OCI-LY7 (cell line): ENCODE data around the gene DGKE.

Experiments used
- CTCF ChIP-seq: fragments of 200-600 bp; sonication (generic); conservative IDR thresholded peaks from 2 replicates; pipeline ENCODE4 v1.5.1; 2014; ENCODE audit warnings: mild to moderate bottlenecking, antibody characterized with exemption, low read length, moderate library complexity, mixed read lengths
- EZH2phosphoT487 ChIP-seq: fragments of 200-600 bp; sonication (generic); IDR thresholded peaks from 2 replicates; pipeline ENCODE4 v1.6.1; 2018; ENCODE audit warnings: low read depth, borderline replicate concordance, mild to moderate bottlenecking, mixed run types, antibody characterized with exemption, low read length, moderate library complexity, mixed read lengths

- TF ChIP-seq CTCF (no peak), EZH2phosphoT487 (no peak)
Observed at GRCh38 chr17:56861899-56862298, 27.9 kb downstream of the DGKE start.
